Measurements from ENCODE around the gene RABGAP1L. TPM values are rescaled to one million over a fixed set of nuclear protein-coding genes. Genes with fewer than 3 reads are reported as not detected.

RABGAP1L gene
- total and polyA plus RNA-seq, 2 donors (not counting 3 experiments of a cell fraction or from before 2014, with no cell fraction given), result 6.4 to 22.2 TPM

DNA sequence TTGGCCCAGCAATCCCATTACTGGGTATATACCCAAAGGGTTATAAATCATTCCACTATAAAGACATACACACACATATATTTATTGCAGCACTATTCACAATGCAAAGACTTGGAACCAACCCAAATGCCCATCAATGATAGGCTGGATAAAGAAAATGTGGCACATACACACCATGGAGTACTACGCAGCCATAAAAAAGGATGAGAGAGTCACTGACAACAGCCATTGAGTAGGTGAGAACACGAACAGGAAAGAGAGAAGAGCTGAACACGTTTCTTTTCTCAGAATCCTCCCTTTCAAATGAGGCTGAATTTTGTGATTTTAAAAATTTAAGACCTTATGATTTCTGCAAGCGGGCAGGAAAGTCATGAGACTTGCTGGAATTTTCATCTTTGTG, 10.1 kb upstream of the RABGAP1L start:
- Histone ChIP-seq H3K4me1 (ENCODE audit: control insufficient read depth, extremely low read depth, insufficient read depth, low read length) (no peaks in the 10 kb centered on the region), H3K36me3 (ENCODE audit: control insufficient read depth in 2 of 2, extremely low read depth in 1 of 2, insufficient read depth in 2 of 2, low read length in 2 of 2) (no peaks in the 10 kb centered on the region), H3K27ac (ENCODE audit: insufficient read depth, low read depth, low read length) (no peak overlapping the region), H4K20me1 (replicated peaks; ENCODE audit: control insufficient read depth, extremely low read depth, insufficient read depth, low read length) (no peaks in the 10 kb centered on the region), H3K9ac (replicated peaks; ENCODE audit: extremely low read depth, insufficient read depth, low read length) (no peak overlapping the region), H3K9me1 (replicated peaks; ENCODE audit: control insufficient read depth, extremely low read depth, insufficient read depth, low read length) (no peaks in the 10 kb centered on the region), H3K4me3 (replicated peaks in 1 of 3; ENCODE audit: insufficient read depth in 1 of 3, low read depth in 1 of 3, low read length in 3 of 3) (no peak overlapping the region), H3K9me3 (replicated peaks; ENCODE audit: control insufficient read depth, insufficient read depth, low read length) (no peaks in the 10 kb centered on the region), H3K27me3 (ENCODE audit: control insufficient read depth in 2 of 2, insufficient read depth in 2 of 2, low read length in 2 of 2) (no peaks in the 10 kb centered on the region), H2AFZ (ENCODE audit: low read depth, low read length) (no peak overlapping the region), H3K4me2 (ENCODE audit: insufficient read depth, low read length) (no peak overlapping the region), H3K79me2 (ENCODE audit: control insufficient read depth, insufficient read depth, low read length) (no peaks in the 10 kb centered on the region)
- TF ChIP-seq POLR2AphosphoS5 (IDR thresholded peaks at IDR 0.05; ENCODE audit: insufficient read depth, low read depth, low read length), result no peak
- TF ChIP-seq, protein P1, sequence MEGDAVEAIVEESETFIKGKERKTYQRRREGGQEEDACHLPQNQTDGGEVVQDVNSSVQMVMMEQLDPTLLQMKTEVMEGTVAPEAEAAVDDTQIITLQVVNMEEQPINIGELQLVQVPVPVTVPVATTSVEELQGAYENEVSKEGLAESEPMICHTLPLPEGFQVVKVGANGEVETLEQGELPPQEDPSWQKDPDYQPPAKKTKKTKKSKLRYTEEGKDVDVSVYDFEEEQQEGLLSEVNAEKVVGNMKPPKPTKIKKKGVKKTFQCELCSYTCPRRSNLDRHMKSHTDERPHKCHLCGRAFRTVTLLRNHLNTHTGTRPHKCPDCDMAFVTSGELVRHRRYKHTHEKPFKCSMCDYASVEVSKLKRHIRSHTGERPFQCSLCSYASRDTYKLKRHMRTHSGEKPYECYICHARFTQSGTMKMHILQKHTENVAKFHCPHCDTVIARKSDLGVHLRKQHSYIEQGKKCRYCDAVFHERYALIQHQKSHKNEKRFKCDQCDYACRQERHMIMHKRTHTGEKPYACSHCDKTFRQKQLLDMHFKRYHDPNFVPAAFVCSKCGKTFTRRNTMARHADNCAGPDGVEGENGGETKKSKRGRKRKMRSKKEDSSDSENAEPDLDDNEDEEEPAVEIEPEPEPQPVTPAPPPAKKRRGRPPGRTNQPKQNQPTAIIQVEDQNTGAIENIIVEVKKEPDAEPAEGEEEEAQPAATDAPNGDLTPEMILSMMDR (IDR thresholded peaks at IDR 0.05; ENCODE audit: extremely low read depth in 1 of 2, insufficient read depth in 1 of 2, low read depth in 1 of 2, low read length in 2 of 2), result no peak
- no peak for TF ChIP-seq EZH2 (IDR thresholded peaks at IDR 0.05; ENCODE audit: borderline replicate concordance, low read depth, low read length, severe bottlenecking)
- ChIA-PET CTCF (no interaction called here), POLR2A (no interaction called here)
- dilution Hi-C loops (cut with MboI; ENCODE audit: extremely low pct_ligation_motif_present, low sequenced_read_pairs), result no loop called here
- FAIRE-seq (no peak), DNase-seq (ENCODE audit: low read depth, low spot score) (no peak)
- BruUV-seq (replicated peaks), result no TSS peak
- intact Hi-C loops (cut with micrococcal nuclease), result no loop called here

DNA sequence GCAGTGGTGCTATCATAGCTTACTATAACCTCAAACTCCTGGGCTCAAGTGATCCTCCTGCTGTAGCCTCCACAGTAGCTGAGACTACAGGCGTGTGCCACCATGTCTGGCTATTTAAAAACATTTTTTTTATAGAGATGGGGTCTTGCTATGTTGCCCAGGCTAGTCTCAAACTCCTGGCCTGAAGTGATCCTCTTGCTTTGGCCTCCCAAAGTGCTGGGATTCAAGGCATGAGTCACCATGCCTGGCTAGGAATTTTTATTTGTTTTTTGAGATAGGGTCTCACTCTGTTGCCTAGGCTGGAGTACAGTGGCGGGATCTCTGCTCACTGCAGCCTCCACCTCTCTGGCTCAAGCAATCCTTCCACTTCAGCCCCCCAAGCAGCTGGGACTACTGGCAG, 8.8 kb upstream of the RABGAP1L start:
- Histone ChIP-seq H3K79me2 (ENCODE audit: control insufficient read depth, insufficient read depth, low read length) (no peaks in the 10 kb centered on the region), H4K20me1 (replicated peaks; ENCODE audit: control insufficient read depth, extremely low read depth, insufficient read depth, low read length) (no peaks in the 10 kb centered on the region), H3K9me3 (replicated peaks; ENCODE audit: control insufficient read depth, insufficient read depth, low read length) (no peaks in the 10 kb centered on the region), H3K27ac (ENCODE audit: insufficient read depth, low read depth, low read length) (no peak overlapping the region), H3K9ac (replicated peaks; ENCODE audit: extremely low read depth, insufficient read depth, low read length) (no peak overlapping the region), H3K4me3 (replicated peaks in 1 of 3; ENCODE audit: insufficient read depth in 1 of 3, low read depth in 1 of 3, low read length in 3 of 3) (no peak overlapping the region), H3K9me1 (replicated peaks; ENCODE audit: control insufficient read depth, extremely low read depth, insufficient read depth, low read length) (no peaks in the 10 kb centered on the region), H3K27me3 (ENCODE audit: control insufficient read depth in 2 of 2, insufficient read depth in 2 of 2, low read length in 2 of 2) (no peaks in the 10 kb centered on the region), H3K4me2 (ENCODE audit: insufficient read depth, low read length) (no peak overlapping the region), H3K36me3 (ENCODE audit: control insufficient read depth in 2 of 2, extremely low read depth in 1 of 2, insufficient read depth in 2 of 2, low read length in 2 of 2) (no peaks in the 10 kb centered on the region), H3K4me1 (ENCODE audit: control insufficient read depth, extremely low read depth, insufficient read depth, low read length) (no peaks in the 10 kb centered on the region), H2AFZ (ENCODE audit: low read depth, low read length) (no peak overlapping the region)
- intact Hi-C loops (cut with micrococcal nuclease) (loop anchor here (10.0 kb wide), 1 partner anchor 436 kb away; the partner anchor contains the start of gene KLHL20), dilution Hi-C loops (cut with MboI; ENCODE audit: extremely low pct_ligation_motif_present, low sequenced_read_pairs) (no loop called here)
- BruUV-seq (replicated peaks), result no TSS peak
- DNase-seq (ENCODE audit: low read depth, low spot score), result no peak
- no peak for FAIRE-seq
- ChIA-PET CTCF (no interaction called here), POLR2A (no interaction called here)
- no peak for TF ChIP-seq GATA2 (IDR thresholded peaks at IDR 0.05; ENCODE audit: insufficient read depth, insufficient read length, low read depth, low read length)
- no peak for TF ChIP-seq MAX (IDR thresholded peaks at IDR 0.05; ENCODE audit: insufficient read depth, insufficient read length)
- TF ChIP-seq POLR2A (IDR thresholded peaks at IDR 0.05; ENCODE audit: low read depth, low read length), result no peak
- TF ChIP-seq, protein P1 (IDR thresholded peaks at IDR 0.05; ENCODE audit: extremely low read depth in 1 of 2, insufficient read depth in 1 of 2, low read depth in 1 of 2, low read length in 2 of 2), result no peak
- no peak for TF ChIP-seq EZH2 (IDR thresholded peaks at IDR 0.05; ENCODE audit: borderline replicate concordance, low read depth, low read length, severe bottlenecking)
- TF ChIP-seq POLR2AphosphoS5 (IDR thresholded peaks at IDR 0.05; ENCODE audit: insufficient read depth, low read depth, low read length), result no peak
- TF ChIP-seq MYC (IDR thresholded peaks at IDR 0.05; ENCODE audit: low read depth, low read length), result no peak
- no peak for TF ChIP-seq JUN (IDR thresholded peaks at IDR 0.05; ENCODE audit: borderline replicate concordance, insufficient read depth, insufficient read length, low read depth)
- no peak for TF ChIP-seq FOS (IDR thresholded peaks at IDR 0.05; ENCODE audit: borderline replicate concordance, insufficient read depth, low read length)

All from endothelial cell of umbilical vein (primary cell).